Central memory CD4-positive, alpha-beta T cell (primary cell): ENCODE measurements around the gene NUMB.
"Not testable (repeated sequence)": the region's sequence is repeated elsewhere in the genome, so short reads cannot be mapped to it uniquely, and the experiment has no call there.

Source experiments
- DNase-seq: peaks from one replicate; pipeline ENCODE4 v3.0.0; 2022

Gene NUMB

DNA sequence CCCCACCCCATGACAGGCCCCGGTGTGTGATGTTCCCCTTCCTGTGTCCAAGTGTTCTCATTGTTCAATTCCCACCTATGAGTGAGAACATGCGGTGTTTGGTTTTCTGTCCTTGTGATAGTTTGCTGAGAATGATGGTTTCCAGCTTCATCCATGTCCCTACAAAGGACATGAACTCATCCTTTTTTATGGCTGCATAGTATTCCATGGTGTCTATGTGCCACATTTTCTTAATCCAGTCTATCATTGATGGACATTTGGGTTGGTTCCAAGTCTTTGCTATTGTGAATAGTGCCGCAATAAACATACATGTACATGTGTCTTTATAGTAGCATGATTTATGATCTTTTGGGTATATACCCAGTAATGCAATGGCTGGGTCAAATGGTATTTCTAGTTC, 52.1 kb downstream of the NUMB start:
- not testable (repeated sequence) for DNase-seq

DNA sequence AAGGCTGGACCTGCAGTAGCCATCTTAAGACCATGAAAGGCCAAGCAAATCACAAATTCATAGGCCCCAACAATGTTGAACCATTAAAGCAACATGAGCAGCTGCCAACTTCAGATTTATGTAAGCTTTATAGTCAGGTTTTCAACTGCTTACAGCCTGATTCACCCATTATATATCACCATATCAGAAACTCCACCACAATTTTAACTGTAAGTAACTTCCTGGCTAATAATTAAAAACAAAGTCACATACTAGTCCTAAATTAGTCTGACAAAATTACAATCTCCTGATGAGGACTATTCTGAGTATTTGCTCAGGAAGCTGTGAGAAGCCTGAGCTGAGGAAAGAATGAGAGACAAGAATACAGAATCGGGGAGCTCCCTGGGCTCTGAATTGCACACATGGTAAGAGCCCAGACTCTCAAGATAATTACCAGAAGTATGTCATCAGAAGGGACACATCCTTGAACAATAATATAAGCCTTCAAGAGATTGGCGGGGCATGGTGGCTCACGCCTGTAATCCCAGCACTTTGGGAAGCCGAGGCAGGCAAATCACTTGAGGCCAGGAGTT, 55.1 kb downstream of the NUMB start:
- DNase-seq, result no peak

DNA sequence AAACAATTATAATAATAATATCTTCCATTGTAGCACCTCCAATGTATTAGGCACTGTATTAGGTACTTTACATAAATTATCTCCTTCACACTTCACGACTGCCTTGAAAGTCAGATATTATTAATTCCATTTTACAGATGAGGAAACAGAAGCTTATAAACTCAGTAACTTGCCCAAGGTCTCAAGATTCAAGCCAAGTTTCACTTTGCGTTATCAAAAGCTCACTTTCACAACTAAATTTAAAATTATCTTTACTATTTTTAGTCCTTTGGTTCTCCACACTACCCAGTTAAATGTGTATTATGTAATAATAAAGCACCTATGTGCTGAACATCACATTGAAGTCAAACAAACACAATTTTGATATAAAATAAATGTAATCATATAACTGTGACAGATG, 55.8 kb downstream of the NUMB start:
- DNase-seq, result no peak

DNA sequence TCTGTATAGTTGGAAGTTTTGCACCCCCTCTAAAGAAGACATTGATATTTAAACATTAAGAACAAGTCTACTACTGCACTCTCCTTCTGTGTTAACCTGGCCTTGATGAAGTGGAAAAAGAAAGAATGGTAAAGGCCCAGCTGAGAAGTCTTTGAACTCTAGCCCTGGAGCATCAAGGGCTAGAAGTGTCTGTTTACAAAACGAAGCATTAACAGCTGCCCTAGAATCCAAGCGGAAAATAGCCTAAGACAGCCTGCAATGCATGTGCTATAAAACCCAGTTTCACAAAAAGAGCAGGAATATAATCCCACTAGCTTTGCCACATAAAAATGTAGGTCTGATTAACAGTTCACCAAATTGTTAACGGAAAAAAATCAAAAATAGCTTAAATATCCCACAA, 60.5 kb downstream of the NUMB start:
- DNase-seq, result no peak

DNA sequence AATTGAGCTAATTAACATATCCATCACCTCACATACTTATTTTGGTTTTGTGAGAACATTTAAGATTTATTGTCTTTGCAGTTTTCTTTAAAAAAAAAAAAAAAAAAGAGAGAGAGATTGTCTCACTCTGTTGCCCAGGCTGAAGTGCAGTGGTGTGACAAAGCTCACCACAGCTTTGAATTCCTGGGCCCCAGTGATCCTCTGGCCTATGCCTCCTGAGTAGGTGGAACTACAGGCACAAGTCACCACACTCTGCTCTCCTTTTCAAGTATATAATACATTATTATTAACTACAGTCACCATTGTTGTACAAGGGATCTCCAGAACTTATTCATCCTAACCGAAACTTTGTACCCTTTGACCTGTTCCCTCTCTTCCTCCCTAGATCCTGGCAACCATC, 64.0 kb downstream of the NUMB start:
- DNase-seq, result no peak

DNA sequence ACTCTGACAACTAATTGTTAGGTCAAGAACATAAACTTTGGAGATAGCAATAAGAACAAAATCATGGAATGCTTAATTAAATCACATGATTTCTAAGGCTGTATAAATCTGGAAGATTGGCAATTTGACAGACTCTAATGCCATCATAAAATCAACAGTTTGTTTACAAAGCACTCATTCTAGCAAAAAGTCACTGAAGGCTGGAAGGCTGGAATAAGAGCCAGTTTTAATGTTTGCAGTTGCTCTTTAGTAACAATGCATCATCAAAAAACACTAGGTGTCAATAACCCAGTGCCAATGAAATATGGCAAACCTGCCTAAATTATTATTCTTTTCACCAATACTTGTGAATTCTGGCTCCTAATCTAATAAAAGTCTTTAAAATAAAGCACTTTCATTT, 65.0 kb downstream of the NUMB start:
- DNase-seq, result no peak

DNA sequence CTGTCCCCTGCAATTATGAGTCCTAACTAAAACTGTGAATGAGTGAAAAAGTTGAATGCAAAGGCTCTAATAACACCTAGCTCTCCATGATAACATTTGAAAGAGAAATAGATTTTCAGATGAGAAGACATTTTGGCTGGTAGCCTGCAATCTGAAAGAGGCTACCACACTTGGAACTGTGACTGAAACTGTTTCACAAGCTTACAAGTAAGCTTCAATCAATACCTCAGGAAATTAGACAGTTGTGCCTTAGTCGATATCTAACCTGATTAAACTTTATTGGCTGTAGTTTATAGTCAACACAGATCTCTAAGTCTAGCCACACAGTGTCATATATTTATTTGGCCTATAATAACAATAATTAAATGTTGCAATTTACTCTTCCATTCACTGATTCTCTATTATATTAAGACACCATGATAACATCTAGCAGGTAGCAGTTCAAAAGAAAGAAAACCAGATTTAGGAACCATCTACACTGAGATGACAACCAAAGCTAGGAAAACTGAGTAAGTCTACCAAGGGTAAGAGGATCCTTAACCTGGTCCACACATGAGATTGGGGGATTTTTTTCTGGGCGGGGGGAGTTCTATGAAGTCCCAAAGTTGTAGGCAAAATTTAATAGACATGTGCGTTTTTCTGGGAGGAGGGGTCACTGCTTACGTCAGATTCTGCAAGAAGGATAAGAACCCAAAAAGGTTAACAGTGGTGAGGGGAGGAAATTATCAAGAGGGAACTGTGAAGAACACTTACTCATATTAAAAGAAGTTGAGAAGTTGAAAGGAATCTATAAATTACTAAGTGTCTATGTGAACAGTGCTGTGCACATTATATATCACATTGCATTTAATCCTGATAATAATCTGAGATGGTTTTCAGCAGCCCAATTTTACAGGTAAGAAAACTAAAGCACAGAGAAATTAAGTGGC, 65.8 kb downstream of the NUMB start:
- DNase-seq, result no peak

DNA sequence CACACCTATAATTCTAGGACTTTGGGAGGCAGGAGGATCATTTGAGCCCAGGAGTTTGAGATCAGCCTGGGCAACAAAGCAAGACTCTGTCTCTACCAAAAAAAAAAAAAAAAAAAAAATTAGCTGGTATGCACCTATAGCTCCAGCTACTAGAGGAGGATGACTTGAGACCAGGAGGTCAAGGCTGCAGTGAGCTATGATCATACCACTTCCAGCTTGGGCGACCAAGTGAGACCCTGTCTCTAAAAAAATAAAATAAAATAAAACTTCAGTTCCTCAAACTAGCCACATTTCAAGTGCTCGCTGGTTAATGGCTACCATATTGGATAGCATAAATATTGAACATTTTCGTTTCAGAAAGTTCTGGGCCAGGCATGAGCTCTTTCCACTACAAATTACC, 70.5 kb downstream of the NUMB start:
- DNase-seq, result not testable (repeated sequence)

DNA sequence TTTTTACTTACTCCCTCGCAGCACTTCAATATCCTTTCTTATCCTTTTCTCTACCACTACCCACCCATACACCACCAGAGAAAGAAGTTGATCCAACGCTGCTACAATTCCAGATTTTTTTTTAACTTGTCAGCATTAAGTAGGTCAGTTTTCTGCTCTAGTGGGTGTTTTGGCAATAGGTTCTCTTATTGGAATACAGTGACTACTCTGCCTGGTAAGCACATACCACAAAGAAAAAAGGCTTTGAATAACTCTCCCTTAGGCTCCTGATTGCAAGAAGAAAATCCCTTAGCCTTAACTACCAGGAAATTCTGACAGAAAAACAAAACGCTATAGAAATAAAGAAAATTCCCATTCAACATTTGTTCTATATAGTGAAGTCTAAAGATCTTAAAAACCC, 72.0 kb downstream of the NUMB start:
- no peak for DNase-seq

DNA sequence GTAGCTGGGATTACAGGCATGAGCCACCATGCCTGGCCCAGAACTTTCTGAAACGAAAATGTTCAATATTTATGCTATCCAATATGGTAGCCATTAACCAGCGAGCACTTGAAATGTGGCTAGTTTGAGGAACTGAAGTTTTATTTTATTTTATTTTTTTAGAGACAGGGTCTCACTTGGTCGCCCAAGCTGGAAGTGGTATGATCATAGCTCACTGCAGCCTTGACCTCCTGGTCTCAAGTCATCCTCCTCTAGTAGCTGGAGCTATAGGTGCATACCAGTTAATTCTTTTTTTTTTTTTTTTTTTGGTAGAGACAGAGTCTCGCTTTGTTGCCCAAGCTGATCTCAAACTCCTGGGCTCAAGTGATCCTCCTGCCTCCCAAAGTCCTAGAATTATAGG, 73.3 kb downstream of the NUMB start:
- DNase-seq, result not testable (repeated sequence)

DNA sequence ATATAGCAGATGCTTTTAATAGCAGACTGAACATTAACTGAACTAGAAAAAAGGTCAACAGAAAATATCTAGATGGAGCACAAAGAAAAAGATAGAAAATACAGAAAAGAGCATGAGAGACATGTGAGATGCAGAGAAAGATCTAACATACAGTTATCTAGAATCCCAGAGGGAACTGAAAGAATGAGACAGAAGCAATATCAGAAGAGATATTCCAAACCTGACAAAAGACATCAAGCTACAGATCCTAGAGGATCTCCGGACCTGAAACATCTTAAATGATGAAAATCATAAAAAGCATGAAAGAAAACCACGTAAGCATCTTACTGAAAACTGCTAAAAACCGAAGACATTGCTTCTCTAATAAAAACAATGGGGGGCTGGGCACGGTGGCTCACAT, 75.0 kb downstream of the NUMB start:
- no peak for DNase-seq

DNA sequence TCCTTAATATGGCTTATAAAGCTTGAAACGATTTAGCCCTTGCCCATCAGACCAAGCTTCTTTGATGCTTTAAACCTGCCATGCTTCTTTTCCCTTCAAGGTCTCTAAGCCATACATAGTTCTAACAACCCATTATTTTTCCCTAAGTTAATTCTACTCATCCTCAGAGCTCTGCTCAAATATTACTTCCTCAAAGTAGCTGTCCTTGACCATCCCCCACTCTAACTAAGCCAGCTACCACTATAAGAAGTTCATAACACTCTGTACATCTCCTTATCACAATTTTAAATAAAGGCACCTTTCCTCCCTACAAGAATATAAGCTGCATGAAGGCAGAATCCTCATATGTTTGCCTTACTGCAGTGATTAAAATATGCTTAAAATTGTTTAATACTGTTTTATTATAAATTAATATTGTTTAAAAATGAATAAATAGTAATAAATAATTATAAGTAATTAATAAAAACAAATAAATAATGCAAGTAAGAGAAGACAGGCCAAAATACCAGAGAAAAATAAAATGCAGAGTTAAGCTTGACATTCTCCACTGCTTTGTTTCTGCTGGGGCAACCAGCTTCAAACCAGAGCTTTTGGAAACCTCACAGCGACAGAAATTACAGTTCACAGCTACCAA, 76.8 kb downstream of the NUMB start:
- DNase-seq, result no peak

DNA sequence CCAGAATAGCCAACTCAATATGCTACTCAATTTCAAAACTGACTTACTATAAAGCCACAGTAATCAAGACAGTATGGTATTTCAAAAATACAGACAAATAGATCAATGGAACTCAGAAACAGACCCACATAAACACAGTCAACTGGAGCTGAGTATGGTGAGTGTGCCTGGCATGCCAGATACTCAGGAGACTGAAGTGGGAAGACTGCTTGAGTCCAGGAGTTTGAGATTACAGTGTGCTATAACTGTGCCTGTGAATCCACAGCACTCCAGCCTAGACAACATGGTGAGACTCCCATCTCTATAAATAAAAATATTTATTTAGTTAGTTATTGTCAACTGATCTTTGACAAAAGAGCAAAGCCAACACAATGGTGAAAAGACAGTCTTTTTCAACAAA, 81.8 kb downstream of the NUMB start:
- no peak for DNase-seq

DNA sequence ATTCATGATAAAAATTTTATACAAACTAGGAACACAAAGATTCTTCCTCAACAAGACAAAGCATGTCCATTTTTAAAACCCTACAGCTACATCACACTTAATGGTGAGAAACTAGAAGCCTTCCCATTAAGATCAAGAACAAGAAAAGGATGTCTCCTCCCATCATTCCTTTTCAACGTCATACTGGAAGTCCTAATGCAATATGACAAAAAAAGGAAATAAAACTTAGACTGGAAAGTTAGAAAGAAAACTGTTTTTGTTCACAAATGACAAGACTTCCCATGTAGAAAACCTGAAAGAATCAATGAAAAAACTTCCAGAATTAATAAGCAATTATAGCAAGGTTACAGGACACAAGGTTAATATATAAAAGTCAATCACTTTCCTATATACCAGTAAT, 82.5 kb downstream of the NUMB start:
- DNase-seq, result no peak

DNA sequence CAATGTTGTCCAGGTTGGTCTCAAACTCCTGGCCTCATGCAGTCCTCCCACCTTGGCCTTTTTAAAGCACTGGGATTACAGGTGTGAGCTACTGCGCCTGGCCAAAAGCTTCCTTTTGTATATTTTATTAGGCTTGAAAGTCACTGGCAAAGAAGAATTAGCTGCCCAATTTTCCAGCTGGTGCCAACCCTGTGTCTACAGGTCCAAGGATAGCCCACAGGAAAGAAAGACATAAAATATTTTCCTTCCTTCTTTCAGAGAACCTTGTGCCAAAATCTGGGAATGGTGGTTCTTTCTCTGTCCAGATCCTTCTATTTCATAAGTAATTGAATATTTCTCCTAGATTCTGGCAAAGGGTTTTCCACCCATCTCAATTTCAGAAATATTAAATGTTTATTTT, 84.1 kb downstream of the NUMB start:
- no peak for DNase-seq

DNA sequence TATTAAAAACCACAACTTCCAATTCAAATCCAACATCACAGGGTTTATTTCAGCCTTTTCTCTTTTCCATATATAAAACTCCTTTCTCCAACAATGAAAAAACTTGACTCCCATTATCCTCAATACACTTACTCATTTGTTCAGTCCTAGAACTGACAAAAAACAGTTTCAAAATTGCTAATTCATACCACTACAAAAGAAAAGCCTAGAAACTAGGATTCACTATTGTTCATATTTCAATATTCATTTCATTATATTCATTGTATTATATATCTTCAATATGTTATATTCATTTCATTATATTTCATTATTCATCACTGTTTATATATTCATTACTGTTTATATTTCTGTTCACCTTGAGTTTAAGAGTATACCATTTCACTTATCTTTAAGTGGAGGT, 85.8 kb downstream of the NUMB start:
- no peak for DNase-seq

DNA sequence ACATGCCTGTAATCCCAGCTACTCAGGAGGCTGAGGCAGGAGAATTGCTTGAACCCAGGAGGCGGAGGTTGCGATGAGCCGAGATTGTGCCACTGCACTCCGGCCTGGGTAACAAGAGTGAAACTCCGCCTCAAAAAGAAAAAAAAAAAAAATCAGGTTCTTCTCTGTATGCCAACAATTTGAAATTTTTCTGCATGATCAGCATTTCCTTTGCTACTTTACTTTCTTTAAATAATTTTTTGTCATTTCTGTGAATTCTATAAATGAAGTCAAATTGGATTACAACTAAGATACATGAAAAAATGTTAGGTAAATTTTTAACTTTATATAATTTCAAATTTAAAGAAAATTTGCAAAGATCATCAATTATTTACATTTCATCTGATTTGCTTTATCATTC, 87.8 kb downstream of the NUMB start:
- no peak for DNase-seq

DNA sequence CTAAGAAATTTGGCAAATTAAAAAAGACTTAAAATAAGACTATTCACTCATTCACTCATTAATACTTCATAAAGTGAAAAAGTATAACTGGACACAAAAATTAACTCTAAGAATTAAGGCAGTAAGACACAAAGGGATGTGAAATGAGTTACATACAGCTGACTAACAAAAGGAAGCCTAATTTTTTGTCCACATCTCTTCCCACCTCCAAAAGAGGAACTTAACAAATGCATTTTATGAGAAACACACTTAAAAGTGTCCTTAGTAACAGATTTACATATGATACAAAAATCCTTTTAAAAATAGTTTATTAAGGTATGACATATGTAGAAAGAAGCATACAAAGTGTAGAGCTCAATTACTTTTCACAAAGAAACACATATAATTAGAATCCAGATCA, 88.9 kb downstream of the NUMB start:
- no peak for DNase-seq

DNA sequence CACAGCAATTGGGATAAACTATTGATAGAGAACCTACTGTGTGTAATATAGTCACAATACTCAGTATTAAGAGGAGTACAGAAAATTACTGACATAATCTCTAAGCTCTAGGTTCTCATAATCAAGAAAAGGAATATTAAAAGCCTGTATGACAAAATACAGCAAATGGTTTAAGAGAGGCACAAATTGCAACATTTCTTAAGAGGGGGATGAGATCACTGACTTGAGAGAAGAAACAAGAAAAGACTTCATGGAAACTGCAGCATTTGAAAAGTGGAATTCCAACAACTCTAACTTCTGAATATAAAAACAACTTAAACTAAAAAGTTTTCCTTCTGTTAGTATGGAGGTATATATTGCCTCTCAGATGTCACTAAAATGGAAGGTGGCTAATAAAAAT, 89.7 kb downstream of the NUMB start:
- DNase-seq, result no peak

DNA sequence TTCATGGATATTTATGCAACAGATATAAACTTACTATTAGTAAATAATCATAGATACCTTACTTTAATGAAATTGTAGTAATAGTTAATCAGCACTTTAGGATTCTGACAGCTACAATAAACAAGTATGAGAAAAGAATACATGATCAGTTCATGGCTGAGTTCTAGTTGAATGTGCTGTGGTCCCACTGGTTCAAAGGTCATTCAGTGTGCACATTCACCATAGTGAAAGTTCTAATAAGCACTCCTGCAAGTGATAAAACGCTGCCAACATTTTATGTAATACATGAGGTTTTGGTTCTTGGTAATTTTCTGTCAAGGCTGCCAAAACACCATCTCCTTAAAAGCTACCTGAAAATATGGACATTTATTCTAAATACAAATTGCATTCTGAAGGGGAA, 92.6 kb downstream of the NUMB start:
- no peak for DNase-seq

DNA sequence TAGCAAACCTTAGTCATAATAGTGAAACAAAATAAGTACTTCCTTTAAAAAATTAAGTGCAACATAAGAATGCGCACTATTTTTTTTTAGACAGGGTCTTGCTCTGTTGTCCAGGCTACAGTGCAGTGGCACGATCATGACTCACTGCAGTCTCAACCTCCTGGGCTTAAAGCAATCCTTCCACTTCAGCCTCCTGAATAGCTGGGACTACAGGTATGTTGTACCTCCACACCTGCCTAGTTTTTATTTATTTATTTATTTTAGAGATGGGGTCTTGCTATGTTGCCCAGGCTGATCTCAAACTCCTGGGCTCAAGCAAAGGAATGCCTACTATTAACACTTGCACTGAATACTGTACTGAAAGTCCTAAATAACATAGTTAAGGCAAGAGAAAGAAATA, 93.8 kb downstream of the NUMB start:
- DNase-seq, result no peak

DNA sequence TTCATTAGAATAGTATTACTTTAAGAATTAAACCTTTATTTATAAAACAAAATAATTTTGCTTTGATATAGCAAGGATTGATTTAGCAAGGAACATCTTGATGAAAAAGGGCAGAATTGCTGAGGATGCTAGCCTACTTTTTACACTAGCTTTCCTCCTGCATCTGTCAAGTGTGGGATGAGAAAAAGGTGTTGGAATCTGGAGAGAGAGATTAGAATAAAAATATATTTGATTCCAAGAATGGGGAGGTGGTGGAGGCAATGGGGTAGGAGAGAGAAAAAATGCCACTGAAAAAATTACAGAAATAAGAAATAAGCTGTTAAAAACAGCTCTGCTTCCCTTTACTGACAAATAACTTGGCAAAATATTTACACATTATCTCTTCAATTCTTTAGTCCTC, 98.9 kb downstream of the NUMB start:
- no peak for DNase-seq

DNA sequence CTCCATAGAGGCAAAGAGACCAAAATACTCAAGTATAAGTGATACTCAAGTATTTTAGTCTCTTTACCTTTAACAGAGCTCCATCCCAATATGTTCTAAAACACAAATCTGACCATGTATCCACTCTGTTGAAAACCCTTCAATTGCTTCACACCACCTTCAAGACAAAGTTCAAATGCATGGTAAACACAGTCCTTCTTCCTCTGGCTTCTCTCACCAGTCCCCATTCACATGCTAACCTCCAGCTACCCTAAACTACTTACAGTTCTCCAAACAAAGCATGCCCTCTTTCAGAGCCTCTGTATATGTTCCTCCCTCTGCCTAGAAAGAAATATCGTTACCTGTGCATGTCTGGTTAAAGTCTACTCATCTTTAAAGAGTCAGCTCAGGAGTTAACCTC, 100.2 kb downstream of the NUMB start:
- no peak for DNase-seq

DNA sequence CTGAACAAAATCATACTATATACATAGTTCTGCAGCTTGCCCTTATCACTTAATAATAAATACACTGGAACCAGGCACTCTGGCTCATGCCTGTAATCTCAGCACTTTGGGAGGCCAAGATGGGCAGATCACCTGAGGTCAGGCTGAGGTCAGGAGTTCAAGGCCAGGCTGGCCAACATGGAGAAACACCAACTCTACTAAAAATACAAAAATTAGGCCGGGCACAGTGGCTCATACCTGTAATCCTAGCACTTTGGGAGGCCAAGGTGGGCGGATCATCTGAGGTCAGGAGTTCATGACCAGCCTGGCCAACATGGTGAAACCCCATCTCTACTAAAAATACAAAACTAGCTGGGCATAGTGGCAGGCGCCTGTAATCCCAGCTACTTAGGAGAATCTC, 109.3 kb downstream of the NUMB start:
- DNase-seq, result not testable (repeated sequence)
